ENCODE results near the gene TCF4. TPM values are rescaled to one million over a fixed set of nuclear protein-coding genes. Genes with fewer than 3 reads are reported as not detected.

TCF4 gene
- total and polyA plus RNA-seq, 8 donors, result 99.1 to 165 (median 138) TPM

- Histone ChIP-seq H3K4me1 (peaks cover 5 to 29% of the 10 kb centered on the region in 2 donors), H3K9me3 (no peaks in the 10 kb centered on the region), H3K27ac (no peak overlapping the region), H3K4me3 (no peak overlapping the region), H3K36me3 (no peaks in the 10 kb centered on the region), H3K27me3 (no peaks in the 10 kb centered on the region)
- ATAC-seq (no peak), DNase-seq (no peak)
- TF ChIP-seq, protein P1, sequence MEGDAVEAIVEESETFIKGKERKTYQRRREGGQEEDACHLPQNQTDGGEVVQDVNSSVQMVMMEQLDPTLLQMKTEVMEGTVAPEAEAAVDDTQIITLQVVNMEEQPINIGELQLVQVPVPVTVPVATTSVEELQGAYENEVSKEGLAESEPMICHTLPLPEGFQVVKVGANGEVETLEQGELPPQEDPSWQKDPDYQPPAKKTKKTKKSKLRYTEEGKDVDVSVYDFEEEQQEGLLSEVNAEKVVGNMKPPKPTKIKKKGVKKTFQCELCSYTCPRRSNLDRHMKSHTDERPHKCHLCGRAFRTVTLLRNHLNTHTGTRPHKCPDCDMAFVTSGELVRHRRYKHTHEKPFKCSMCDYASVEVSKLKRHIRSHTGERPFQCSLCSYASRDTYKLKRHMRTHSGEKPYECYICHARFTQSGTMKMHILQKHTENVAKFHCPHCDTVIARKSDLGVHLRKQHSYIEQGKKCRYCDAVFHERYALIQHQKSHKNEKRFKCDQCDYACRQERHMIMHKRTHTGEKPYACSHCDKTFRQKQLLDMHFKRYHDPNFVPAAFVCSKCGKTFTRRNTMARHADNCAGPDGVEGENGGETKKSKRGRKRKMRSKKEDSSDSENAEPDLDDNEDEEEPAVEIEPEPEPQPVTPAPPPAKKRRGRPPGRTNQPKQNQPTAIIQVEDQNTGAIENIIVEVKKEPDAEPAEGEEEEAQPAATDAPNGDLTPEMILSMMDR (IDR thresholded peaks at IDR 0.05), result no peak
- intact Hi-C loops (cut with DNase I), result no loop called here
Observed at GRCh38 chr18:55340998-55341397, 247.0 kb downstream of the TCF4 start.

GRCh38 chr18:55339990-55340389 lies 248.0 kb downstream of the TCF4 start:
- H3K27me3 ChIP-seq, result no peaks in the 10 kb centered on the region
- no peaks in the 10 kb centered on the region for H3K36me3 ChIP-seq
- intact Hi-C loops (cut with DNase I), result no loop called here
- TF ChIP-seq, protein P1 (IDR thresholded peaks at IDR 0.05), result no peak
- no peak overlapping the region for H3K4me3 ChIP-seq
- no peaks in the 10 kb centered on the region for H3K9me3 ChIP-seq
- ATAC-seq (no peak), DNase-seq (no peak)
- peak overlapping the region in 1 of 2 donors; percentile 74 for H3K27ac ChIP-seq
- peaks cover 5 to 29% of the 10 kb centered on the region in 2 donors for H3K4me1 ChIP-seq

DNA sequence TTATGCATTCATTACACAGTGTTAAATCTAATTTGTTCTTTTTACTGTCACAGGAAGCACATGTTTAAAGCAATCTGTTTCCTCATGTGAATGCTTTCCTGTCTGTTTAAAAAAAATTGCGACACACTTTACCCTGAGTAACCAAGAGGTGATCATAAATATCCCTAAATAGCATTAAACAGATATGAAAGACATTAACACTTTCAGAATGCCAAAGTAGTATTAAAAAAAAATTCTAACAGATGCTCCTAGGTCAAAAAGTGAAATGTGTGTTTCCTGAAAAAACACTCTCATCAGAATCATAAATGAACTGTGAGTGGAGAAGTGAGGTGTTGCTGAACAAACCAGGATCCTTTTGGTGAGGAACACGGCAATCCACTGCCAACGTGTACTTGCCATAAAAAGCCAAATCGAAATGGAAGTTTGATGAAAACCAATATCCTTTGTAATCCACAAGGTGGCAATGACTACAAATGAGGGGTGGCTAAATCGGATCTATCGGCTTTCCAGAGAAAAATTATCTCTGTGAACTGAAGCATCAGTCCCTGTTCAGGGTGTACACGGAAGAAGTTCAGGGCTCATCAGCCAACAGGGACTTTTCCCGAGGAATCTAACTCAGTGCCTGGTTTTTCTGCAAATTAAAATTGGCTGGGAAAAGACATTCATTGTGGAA lies 248.9 kb downstream of the TCF4 start:
- Histone ChIP-seq H3K4me3 (no peak overlapping the region), H3K27me3 (no peaks in the 10 kb centered on the region), H3K4me1 (peaks cover 5 to 29% of the 10 kb centered on the region in 2 donors), H3K27ac (peak overlapping the region; percentile 5 to 74), H3K9me3 (no peaks in the 10 kb centered on the region), H3K36me3 (no peaks in the 10 kb centered on the region)
- TF ChIP-seq, protein P1 (IDR thresholded peaks at IDR 0.05), result no peak
- ATAC-seq, result peak; percentile 34
- intact Hi-C loops (cut with DNase I), result no loop called here
- no peak for DNase-seq

- H3K27ac ChIP-seq, result peak overlapping the region; percentile 70 to 74
- no peak for DNase-seq
- no peaks in the 10 kb centered on the region for H3K36me3 ChIP-seq
- TF ChIP-seq, protein P1 (IDR thresholded peaks at IDR 0.05), result no peak
- H3K9me3 ChIP-seq, result no peaks in the 10 kb centered on the region
- no peaks in the 10 kb centered on the region for H3K27me3 ChIP-seq
- H3K4me3 ChIP-seq, result no peak overlapping the region
- peak; percentile 75 for ATAC-seq
- intact Hi-C loops (cut with DNase I), result no loop called here
- H3K4me1 ChIP-seq, result peaks cover 5 to 29% of the 10 kb centered on the region in 2 donors
Observed at GRCh38 chr18:55337908-55338521, 250.0 kb downstream of the TCF4 start.

GRCh38 chr18:55337138-55337537 lies 250.9 kb downstream of the TCF4 start:
- Histone ChIP-seq H3K27me3 (no peaks in the 10 kb centered on the region), H3K4me3 (no peak overlapping the region), H3K9me3 (no peaks in the 10 kb centered on the region), H3K36me3 (no peaks in the 10 kb centered on the region), H3K27ac (no peak overlapping the region), H3K4me1 (peaks cover 5 to 29% of the 10 kb centered on the region in 2 donors)
- intact Hi-C loops (cut with DNase I), result no loop called here
- TF ChIP-seq, protein P1 (IDR thresholded peaks at IDR 0.05), result no peak
- ATAC-seq (no peak), DNase-seq (no peak)

Data from left lung (tissue), 10 donors.